AG08395 (cell line): ENCODE results near the gene DNAL1.

ENCODE experiments used
- DNase-seq: peaks from one replicate; pipeline ENCODE4 v3.0.0; 2012; ENCODE audit warnings: mixed read lengths, low spot score

Gene DNAL1

GRCh38 chr14:73725116-73726024 lies 80.6 kb downstream of the DNAL1 start:
- no peak for DNase-seq

GRCh38 chr14:73726025-73726961 lies 81.5 kb downstream of the DNAL1 start:
- no peak for DNase-seq

- DNase-seq: no peak
These were observed 82.4 kb downstream of the DNAL1 start for GRCh38 chr14:73727166-73727565.

GRCh38 chr14:73728717-73729330 lies 84.0 kb downstream of the DNAL1 start:
- peak; percentile 86 for DNase-seq

GRCh38 chr14:73729556-73730265 lies 84.9 kb downstream of the DNAL1 start:
- no peak for DNase-seq

- DNase-seq: no peak
These were observed 86.3 kb downstream of the DNAL1 start for GRCh38 chr14:73731111-73731510.

GRCh38 chr14:73732006-73732405 lies 87.2 kb downstream of the DNAL1 start:
- DNase-seq: no peak

GRCh38 chr14:73736842-73737241 lies 92.1 kb downstream of the DNAL1 start:
- DNase-seq: no peak

GRCh38 chr14:73738518-73739173 lies 93.9 kb downstream of the DNAL1 start:
- no peak for DNase-seq

GRCh38 chr14:73739174-73739898 lies 94.5 kb downstream of the DNAL1 start:
- DNase-seq: no peak

GRCh38 chr14:73739899-73740617 lies 95.3 kb downstream of the DNAL1 start:
- DNase-seq: no peak

GRCh38 chr14:73740618-73741326 lies 96.0 kb downstream of the DNAL1 start:
- DNase-seq: peak; percentile 67

- peak; percentile 59 for DNase-seq
These were observed 96.6 kb downstream of the DNAL1 start for GRCh38 chr14:73741386-73741875.

GRCh38 chr14:73741876-73742519 lies 97.2 kb downstream of the DNAL1 start:
- no peak for DNase-seq

- no peak for DNase-seq
These were observed 97.9 kb downstream of the DNAL1 start for GRCh38 chr14:73742520-73743238.

- DNase-seq: peak; percentile 61
These were observed 98.7 kb downstream of the DNAL1 start for GRCh38 chr14:73743431-73743931.

- no peak for DNase-seq
These were observed 99.5 kb downstream of the DNAL1 start for GRCh38 chr14:73744175-73744867.
